WTC11 (cell line): ENCODE results near the gene SLC8B1. TPM values are rescaled to one million over a fixed set of nuclear protein-coding genes. Genes with fewer than 3 reads are reported as not detected.

Experiments used
- ATAC-seq: fragments of 200-7000 bp; cut with Tn5 transposase; 2 replicates; pipeline ENCODE4 v1.10.0; 2021; ENCODE audit warnings: mild to moderate bottlenecking, moderate library complexity
- CTCF ChIA-PET: fragments of 300-600 bp; sonication (Branson Sonifier 250); formaldehyde crosslinking; loops from one replicate; lab custom pipeline; 2021; ENCODE audit warnings: antibody characterized with exemption; lab: Charles Lee
- POLR2A ChIA-PET: fragments of 350-600 bp; sonication (Branson Sonifier 250); formaldehyde crosslinking; loops from one replicate; lab custom pipeline; 2021; ENCODE audit warnings: antibody characterized with exemption; lab: Charles Lee
- DNase-seq: peaks from one replicate; pipeline ENCODE4 v3.0.0; 2021; ENCODE audit warnings: low spot score
- H3K27ac Mint-ChIP-seq: 2 replicates; pipeline ENCODE4 v1.8.0; 2021; ENCODE audit warnings: mixed read lengths
- H3K27me3 Mint-ChIP-seq: 2 replicates; pipeline ENCODE4 v1.8.0; 2021; ENCODE audit warnings: low read depth, mild to moderate bottlenecking, moderate library complexity, mixed read lengths
- H3K36me3 Mint-ChIP-seq: 2 replicates; pipeline ENCODE4 v1.8.0; 2021; ENCODE audit warnings: mixed read lengths
- H3K4me1 Mint-ChIP-seq: 2 replicates; pipeline ENCODE4 v1.8.0; 2022; ENCODE audit warnings: mixed read lengths
- H3K4me3 Mint-ChIP-seq: 2 replicates; pipeline ENCODE4 v1.8.0; 2021; ENCODE audit warnings: mild to moderate bottlenecking, moderate library complexity, mixed read lengths
- H3K9me3 Mint-ChIP-seq: 2 replicates; pipeline ENCODE4 v1.8.0; 2021; ENCODE audit warnings: mixed read lengths
- ARID4B ChIP-seq: sonication (generic); formaldehyde crosslinking; IDR thresholded peaks from 2 replicates; pipeline ENCODE4 v1.8.0; 2023; ENCODE audit warnings: missing genetic modification reagents, mild to moderate bottlenecking, borderline replicate concordance
- FOXJ3 ChIP-seq: sonication (generic); formaldehyde crosslinking; IDR thresholded peaks from 2 replicates; pipeline ENCODE4 v1.9.0; 2021; ENCODE audit warnings: missing genetic modification reagents, mild to moderate bottlenecking, borderline replicate concordance
- FOXP1 ChIP-seq: sonication (generic); formaldehyde crosslinking; IDR thresholded peaks from 2 replicates; pipeline ENCODE4 v1.8.0; 2022; ENCODE audit warnings: missing genetic modification reagents, mild to moderate bottlenecking, moderate library complexity, borderline replicate concordance
- GABPB1 ChIP-seq: sonication (generic); formaldehyde crosslinking; IDR thresholded peaks from 2 replicates; pipeline ENCODE4 v1.8.1; 2023; ENCODE audit warnings: mild to moderate bottlenecking, missing genetic modification reagents
- GRHL2 ChIP-seq: fragments of 250-450 bp; sonication (Bioruptor Pico); IDR thresholded peaks from 2 replicates; pipeline ENCODE4 v1.8.0; 2022; ENCODE audit warnings: mild to moderate bottlenecking, moderate library complexity; ENCODE audit not compliant: insufficient replicate concordance, severe bottlenecking
- HMGA2 ChIP-seq: fragments of 250-450 bp; sonication (Bioruptor Pico); IDR thresholded peaks from 2 replicates; pipeline ENCODE4 v1.4.0; 2021; ENCODE audit warnings: mild to moderate bottlenecking, moderate library complexity
- HMGXB4 ChIP-seq: sonication (generic); formaldehyde crosslinking; IDR thresholded peaks from 2 replicates; pipeline ENCODE4 v1.8.1; 2023; ENCODE audit warnings: mild to moderate bottlenecking, moderate library complexity, missing genetic modification reagents
- JAZF1 ChIP-seq: fragments of 250-450 bp; sonication (Bioruptor Pico); IDR thresholded peaks from 2 replicates; pipeline ENCODE4 v1.9.0; 2021; ENCODE audit warnings: moderate library complexity, mild to moderate bottlenecking, inconsistent platforms
- JUN ChIP-seq: sonication (generic); formaldehyde crosslinking; IDR thresholded peaks from 2 replicates; pipeline ENCODE4 v1.8.0; 2023; ENCODE audit warnings: mild to moderate bottlenecking, missing genetic modification reagents
- MAX ChIP-seq: sonication (generic); formaldehyde crosslinking; IDR thresholded peaks from 2 replicates; pipeline ENCODE4 v1.8.0; 2022; ENCODE audit warnings: mild to moderate bottlenecking, missing genetic modification reagents
- MYBL2 ChIP-seq: sonication (generic); formaldehyde crosslinking; IDR thresholded peaks from 2 replicates; pipeline ENCODE4 v1.8.1; 2023; ENCODE audit warnings: mild to moderate bottlenecking, moderate library complexity, missing genetic modification reagents
- NFATC4 ChIP-seq: fragments of 250-450 bp; sonication (Bioruptor Pico); IDR thresholded peaks from 2 replicates; pipeline ENCODE4 v1.9.0; 2021; ENCODE audit warnings: mild to moderate bottlenecking
- NR3C1 ChIP-seq: sonication (generic); formaldehyde crosslinking; conservative IDR thresholded peaks from 2 replicates; pipeline ENCODE4 v1.8.1; 2023; ENCODE audit warnings: low read depth, mild to moderate bottlenecking, missing genetic modification reagents
- SMAD3 ChIP-seq: sonication (generic); formaldehyde crosslinking; IDR thresholded peaks from 2 replicates; pipeline ENCODE4 v1.8.0; 2022; ENCODE audit warnings: missing genetic modification reagents, mild to moderate bottlenecking, borderline replicate concordance
- SMAD4 ChIP-seq: sonication (generic); formaldehyde crosslinking; IDR thresholded peaks from 2 replicates; pipeline ENCODE4 v1.8.0; 2022; ENCODE audit warnings: mild to moderate bottlenecking, missing genetic modification reagents
- SP1 ChIP-seq: sonication (generic); formaldehyde crosslinking; conservative IDR thresholded peaks from 2 replicates; pipeline ENCODE4 v1.8.1; 2022; ENCODE audit warnings: missing genetic modification reagents
- TCF7 ChIP-seq: sonication (generic); formaldehyde crosslinking; IDR thresholded peaks from 2 replicates; pipeline ENCODE4 v1.8.0; 2022; ENCODE audit warnings: mild to moderate bottlenecking, low read depth, missing genetic modification reagents, moderate library complexity
- ZBTB43 ChIP-seq: sonication (generic); formaldehyde crosslinking; IDR thresholded peaks from 2 replicates; pipeline ENCODE4 v1.8.1; 2023; ENCODE audit warnings: mild to moderate bottlenecking, missing genetic modification reagents
- ZNF138 ChIP-seq: sonication (generic); formaldehyde crosslinking; conservative IDR thresholded peaks from 2 replicates; pipeline ENCODE4 v1.8.1; 2022; ENCODE audit warnings: mild to moderate bottlenecking, moderate library complexity, missing genetic modification reagents
- ZNF396 ChIP-seq: fragments of 250-450 bp; sonication (Bioruptor Pico); IDR thresholded peaks from 2 replicates; pipeline ENCODE4 v1.8.0; 2021; ENCODE audit warnings: mild to moderate bottlenecking, moderate library complexity, borderline replicate concordance
- ZNF423 ChIP-seq: fragments of 250-450 bp; sonication (Bioruptor Pico); IDR thresholded peaks from 2 replicates; pipeline ENCODE4 v2.1.2; 2022; ENCODE audit warnings: mild to moderate bottlenecking, moderate library complexity
- total RNA-seq: library from RNA; stranded (reverse); gene quantifications from 3 replicates; pipeline ENCODE4 v1.2.3, GENCODE V29; 2021

The SLC8B1 gene
- total RNA-seq, 1 experiment from 2014 or later: 13.8 TPM

- no peak for TF ChIP-seq SMAD4 (CRISPR knock-in tag)
- TF ChIP-seq GRHL2 (CRISPR knock-in tag): no peak
- TF ChIP-seq ARID4B: no peak
- TF ChIP-seq SP1: no peak
- no peak for TF ChIP-seq ZNF396 (CRISPR knock-in tag)
- no peak for TF ChIP-seq MAX (CRISPR knock-in tag)
- no peak for TF ChIP-seq ZNF423 (CRISPR knock-in tag)
- TF ChIP-seq JUN: no peak
- TF ChIP-seq FOXP1 (CRISPR knock-in tag): no peak
- TF ChIP-seq ZNF138 (CRISPR knock-in tag): no peak
These were observed 4.4 kb downstream of the SLC8B1 start (continued) for GRCh38 chr12:113330505-113330904.

GRCh38 chr12:113329791-113330417, 5.0 kb downstream of the SLC8B1 start:
- peaks cover 15% of the 10 kb centered on the region for H3K36me3 Mint-ChIP-seq
- H3K27ac Mint-ChIP-seq: no peak overlapping the region
- ATAC-seq: no peak
- H3K27me3 Mint-ChIP-seq: peaks cover 15% of the 10 kb centered on the region
- no peaks in the 10 kb centered on the region for H3K9me3 Mint-ChIP-seq
- H3K4me1 Mint-ChIP-seq: peaks cover 13% of the 10 kb centered on the region
- H3K4me3 Mint-ChIP-seq: no peak overlapping the region
- no peak for DNase-seq
- ChIA-PET POLR2A (no interaction called here), CTCF (no interaction called here)
- TF ChIP-seq NR3C1 (CRISPR knock-in tag): no peak
- no peak for TF ChIP-seq NFATC4
- no peak for TF ChIP-seq MYBL2 (CRISPR knock-in tag)
- TF ChIP-seq HMGA2 (CRISPR knock-in tag): no peak
- no peak for TF ChIP-seq JAZF1 (CRISPR knock-in tag)
- TF ChIP-seq SMAD4 (CRISPR knock-in tag): no peak
- TF ChIP-seq SMAD3 (CRISPR knock-in tag): no peak
- no peak for TF ChIP-seq JUN
- TF ChIP-seq TCF7 (CRISPR knock-in tag): no peak
- TF ChIP-seq GABPB1: no peak
- no peak for TF ChIP-seq FOXJ3
- TF ChIP-seq ZBTB43 (CRISPR knock-in tag): no peak
- TF ChIP-seq HMGXB4 (CRISPR knock-in tag): no peak
